ENCODE data around the gene OSTC.
A peak's percentile ranks its signal among the peaks of the same experiment; 100 is the strongest.

Gene OSTC

DNA sequence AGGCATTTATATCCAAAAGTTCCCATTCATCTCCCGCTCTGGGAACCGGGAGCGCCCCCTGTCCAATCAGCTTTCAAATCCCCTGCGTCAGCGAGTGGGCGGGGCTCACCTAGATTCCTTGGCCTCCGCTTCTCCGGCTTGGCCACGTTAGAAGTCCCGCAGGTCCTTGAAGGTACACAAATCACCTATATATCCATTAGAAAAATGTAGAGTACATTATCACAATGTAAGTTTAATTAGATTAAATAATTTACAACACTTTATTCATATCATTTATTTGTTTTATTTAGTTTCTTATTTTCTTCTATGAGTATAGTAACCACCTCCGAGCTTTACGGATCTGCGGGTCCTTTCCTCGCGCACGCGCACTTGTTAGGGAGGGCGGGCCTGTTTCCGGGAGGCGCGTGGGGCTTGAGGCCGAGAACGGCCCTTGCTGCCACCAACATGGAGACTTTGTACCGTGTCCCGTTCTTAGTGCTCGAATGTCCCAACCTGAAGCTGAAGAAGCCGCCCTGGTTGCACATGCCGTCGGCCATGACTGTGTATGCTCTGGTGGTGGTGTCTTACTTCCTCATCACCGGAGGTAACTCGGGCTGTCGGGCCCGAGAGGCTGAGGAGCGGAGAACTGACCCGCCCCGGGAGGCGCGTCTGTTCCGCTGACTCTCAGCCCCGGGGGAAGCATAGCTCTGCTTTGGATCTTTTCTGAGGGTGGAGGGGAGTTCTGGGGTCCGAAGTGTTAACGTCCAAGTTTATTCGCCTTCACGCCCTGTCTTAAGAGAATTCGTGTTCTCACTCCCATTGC is at the start of gene OSTC:
Gene OSTC, plus strand, starts transcription at position 388 of the 802 bp plus-strand sequence. Its CDS starts 57 bp downstream, at position 445.
- peak; percentile 90 for DNase-seq (ENCODE audit: low read depth)

DNA sequence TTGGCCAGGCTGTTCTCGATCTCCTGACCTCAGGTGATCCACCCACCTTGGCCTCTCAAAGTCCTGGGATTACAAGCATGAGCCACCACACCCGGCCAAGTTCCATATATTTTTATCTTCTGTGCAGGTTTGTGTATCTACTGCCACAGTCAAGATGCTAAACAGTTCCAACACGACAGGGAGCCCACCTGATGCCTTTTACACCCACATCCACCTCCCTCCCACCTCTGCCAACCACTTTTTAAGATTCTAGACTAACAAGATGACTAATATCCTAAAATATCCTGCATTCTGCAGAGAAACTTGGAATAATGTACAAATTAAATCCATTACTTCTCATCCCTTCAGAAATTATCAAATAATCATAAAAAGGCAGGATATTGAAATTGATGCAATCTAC is 49.3 kb upstream of the OSTC start:
- DNase-seq (ENCODE audit: low read depth) = no peak

DNA sequence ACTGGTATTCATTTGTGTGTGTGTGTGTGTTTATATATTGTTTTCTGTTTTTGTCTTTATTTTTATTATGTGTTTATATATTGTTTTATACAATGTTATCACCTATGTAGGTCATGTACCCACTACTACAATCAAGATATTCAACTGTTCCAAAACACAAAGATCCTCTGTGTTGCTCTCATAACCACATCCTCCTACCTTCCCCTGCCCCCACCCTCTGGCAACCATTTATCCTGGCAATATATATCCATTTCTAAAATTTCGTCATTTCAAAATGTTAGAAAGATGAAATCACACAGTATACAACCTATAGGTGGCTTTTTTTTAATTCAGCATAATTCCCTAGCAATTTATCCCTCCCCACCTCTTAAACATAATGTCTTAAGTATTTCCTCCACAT is 48.9 kb upstream of the OSTC start:
- no peak for DNase-seq (ENCODE audit: low read depth)

DNA sequence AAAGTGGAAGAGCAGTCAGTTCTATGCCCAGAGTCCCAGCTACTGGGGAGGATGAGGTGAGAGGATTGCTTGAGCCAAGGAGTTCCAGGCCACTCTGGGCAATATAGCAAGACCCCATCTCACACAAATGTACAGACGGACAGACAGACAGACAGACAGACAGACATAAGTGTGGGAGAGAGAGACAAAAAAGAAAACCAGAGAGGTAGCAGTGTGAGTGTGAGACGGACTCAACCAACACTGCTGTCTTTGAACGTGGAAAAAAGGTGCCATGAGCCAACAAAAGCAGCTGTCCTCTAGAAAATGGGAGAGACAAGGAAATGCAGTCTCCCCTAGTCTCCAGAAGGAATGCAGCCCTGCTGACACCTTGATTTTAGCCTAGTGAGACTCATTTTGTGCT is 48.2 kb upstream of the OSTC start:
- DNase-seq (ENCODE audit: low read depth) = no peak

DNA sequence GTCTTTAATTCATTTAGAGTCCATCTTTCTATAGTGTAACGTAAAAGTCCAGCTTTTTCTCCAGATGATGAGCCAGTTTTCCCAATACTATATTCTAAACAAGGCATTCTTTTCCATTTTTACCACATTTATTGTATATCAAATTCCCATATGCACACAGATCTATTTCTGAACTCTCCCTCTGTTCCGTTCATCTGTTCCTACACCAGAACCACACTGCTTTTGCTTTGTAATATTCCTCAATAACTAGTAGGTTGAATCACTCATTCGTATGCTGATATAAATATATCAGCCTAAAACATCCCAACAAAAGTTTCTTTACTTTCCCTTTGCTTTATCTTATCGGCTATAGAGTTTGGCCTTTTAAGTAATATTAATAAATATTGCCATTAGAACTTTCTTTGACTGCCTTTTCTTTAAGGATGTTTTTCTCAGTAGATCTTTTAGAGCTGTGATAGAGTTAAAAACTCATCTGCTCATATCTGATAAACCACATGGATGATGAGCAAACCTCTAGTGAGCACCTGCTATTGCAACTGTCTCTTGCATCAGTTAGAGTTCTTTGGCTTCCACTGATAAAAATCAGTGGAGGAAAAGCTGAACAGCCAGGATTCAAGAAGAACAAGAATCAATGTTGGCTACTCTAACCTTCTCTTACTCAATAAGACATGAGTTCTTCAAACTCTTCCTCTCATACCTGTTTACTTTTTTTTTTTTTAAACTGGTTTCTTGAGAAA is 43.2 kb upstream of the OSTC start:
- DNase-seq (ENCODE audit: low read depth) = no peak

DNA sequence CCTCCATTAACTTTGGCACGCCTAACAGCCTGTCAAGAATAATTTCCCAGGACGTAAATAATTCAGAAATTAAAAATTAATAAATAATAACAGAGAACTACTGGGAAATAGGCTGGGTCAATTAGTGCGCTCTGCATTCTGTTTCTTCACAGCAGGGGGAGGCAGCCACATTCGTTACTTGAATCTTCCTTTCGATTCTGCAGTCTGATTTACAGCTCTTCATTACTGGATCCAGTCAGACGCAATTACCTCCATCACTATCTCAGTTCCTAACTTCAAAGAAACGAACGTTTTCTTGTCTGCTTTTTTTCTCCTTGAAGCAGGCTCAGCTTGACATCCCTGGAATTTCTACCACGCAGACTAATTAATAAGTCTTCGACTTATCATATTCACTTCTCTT is 39.0 kb upstream of the OSTC start:
- DNase-seq (ENCODE audit: low read depth) = no peak

DNA sequence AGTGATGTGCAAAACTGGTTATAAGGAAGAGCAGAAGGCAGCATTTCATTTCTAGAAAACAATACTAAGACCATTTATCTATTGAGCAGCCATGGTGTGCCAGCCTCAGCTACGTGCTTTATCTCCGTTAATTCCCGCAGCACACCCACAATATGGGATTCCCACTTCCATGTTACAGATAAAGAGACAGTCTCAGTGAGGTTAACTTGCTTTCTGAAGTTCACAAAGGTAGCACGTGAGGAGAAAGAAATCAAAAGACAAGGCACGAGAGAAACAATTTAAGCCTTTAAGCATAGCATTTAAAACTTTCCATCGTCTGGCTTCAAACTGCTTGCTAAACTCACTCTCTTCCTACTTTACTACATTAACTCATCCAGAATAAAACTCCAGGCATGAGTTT is 38.0 kb upstream of the OSTC start:
- no peak for DNase-seq (ENCODE audit: low read depth)

DNA sequence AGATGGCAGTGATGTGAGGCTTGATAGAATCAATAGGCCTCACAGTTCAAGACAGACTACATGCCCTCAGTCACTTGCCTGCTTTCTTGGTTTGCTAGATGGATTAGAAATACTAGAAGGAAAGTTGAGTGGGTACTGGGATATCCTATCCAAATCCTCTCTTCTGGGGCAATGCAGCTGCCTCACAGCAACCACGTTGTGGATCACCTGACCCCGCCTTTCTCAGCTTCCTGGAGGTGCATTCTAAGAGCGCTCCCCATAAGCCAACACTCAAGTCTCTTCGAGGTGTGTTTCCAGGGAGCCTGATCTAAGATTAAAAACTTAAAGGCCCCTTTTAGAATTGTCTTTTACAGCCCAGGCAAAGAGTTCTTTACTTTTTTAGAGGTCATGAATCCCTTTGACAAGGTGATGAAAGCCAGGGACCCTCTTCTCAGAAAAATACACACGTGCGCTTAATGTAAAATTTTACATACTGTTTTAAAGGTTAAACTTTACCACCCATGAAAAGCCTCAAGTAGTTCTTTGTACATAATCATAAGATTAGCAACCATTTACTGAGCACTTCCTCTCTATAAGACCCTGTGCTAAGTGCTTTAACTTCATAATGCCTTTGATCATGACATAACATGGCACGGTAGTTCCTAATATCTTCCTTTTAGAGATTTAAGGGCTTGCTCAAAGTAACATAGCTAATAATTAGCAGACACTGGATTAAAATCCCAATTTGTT is 30.9 kb upstream of the OSTC start:
- no peak for DNase-seq (ENCODE audit: low read depth)

DNA sequence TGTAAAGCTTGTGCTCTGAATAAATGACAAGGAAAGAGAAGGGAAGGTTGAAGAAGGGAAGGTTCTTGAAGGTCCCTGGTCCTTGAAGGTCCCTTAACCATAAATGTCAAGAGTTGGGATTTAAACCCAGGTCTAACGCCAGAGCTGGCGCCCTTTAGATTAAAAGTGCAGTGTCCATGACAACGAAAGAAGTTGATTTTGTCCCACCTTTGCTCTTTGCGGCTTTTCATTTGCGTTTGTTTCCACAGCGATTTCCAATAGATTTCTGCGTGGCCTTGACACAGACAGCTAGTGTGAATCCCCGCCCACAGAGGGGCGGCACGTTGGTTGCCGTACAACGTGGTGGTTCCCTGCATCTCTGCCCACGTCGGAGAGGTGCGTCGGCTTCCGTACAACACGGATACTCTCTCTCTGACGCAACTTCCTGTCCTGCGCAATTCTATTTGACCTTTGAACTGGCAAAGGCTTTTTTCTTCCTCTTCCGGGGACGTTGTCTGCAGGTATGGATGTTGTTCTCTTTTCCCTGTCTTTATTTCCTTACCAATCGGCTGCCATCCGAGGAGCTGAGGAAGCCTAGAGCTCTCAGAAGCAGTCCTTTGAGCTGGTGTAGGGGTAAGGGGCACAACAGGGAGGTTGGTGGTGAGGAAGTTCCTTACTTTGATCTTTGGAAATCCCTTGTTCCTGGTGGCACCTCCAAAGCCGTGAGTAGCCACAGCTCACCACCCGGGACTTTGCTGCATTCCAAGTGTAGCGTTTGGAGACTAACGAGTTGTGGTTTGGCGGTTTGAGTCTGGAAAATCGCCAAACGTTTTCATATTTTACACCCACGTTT is 30.1 kb upstream of the OSTC start, which contains the start of gene RPL34:
Gene RPL34, plus strand, starts transcription at position 476 of the 832 bp plus-strand sequence. CDS start 1,384 bp downstream, outside the sequence.
- peak; percentile 96 for DNase-seq (ENCODE audit: low read depth)

DNA sequence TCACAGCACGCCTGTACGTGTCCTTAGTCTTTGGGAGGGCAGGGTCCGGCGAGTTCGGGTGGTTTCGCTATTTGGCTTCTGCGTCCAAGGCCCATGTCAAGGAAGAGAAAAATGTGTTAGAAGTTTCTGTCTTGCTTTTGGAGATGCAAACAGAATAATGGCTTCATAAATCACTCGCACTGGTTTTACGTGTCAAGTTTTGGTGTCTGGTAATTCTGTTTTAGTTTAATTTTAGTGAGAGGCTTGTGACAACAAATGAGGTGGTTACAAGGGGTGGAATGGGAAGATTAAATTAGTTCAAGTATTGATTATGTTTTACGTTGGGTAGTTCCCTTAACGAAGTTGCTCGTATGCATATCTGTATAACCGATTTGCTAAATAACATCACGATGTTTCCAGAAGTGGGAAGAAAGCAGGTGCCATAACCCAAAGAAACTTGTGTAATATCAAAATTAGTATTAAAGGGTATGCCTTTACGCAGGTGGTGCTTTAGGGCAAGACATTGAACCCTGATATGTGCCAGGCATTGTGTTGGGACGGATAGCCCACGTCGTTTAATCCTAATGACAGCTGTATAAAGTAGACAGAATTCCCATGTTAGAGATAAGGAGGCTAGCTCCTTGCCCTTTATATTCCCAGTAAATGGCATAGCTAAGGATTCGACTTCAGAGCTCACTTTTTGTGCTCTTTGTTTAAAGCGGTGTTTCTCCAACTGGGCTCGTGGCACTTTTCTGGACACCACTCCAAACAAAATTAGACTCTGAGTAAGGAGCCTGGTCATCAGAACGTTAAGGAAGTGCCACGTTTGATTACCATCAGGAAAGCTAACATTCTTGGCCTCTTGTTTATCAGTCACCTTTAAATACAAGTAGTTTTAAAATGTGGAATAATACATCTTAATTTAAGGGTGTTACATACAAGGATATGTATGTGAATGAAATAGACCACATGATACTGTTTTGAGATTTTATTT is 29.2 kb upstream of the OSTC start:
- no peak for DNase-seq (ENCODE audit: low read depth)

DNA sequence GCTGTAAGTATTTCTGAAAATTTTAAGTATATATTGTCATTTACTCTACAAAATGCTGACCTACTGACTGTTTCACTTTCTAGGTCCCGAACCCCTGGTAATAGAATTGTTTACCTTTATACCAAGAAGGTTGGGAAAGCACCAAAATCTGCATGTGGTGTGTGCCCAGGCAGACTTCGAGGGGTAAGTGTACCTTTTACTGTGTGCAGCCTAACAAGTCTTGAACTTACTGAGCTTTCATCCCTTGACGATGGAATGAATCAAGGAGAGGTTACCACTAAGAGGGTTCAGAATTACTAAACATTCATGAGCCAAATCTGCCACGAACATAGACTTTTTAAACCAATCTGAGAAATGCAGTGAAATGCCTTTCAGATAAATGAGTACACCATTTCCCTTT is 28.4 kb upstream of the OSTC start:
- DNase-seq (ENCODE audit: low read depth) = no peak

DNA sequence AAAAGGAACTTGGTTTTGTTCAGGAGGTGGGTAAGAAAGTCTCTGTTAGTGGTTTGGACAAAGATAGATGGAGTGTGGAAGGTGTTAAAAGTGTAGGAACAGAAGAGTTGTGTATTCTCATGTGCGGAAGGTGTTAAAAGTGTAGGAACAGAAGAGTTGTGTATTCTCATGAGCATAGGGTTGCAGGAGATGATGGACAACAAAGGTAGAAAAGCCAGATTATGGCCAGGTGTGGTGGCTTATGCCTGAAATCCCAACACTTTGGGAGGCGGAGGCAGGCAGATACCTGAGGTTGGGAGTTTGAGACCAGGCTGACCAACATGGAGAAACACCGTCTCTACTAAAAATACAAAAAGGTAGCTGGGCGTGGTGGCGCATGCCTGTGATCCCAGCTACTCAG is 27.6 kb upstream of the OSTC start:
- no peak for DNase-seq (ENCODE audit: low read depth)

DNA sequence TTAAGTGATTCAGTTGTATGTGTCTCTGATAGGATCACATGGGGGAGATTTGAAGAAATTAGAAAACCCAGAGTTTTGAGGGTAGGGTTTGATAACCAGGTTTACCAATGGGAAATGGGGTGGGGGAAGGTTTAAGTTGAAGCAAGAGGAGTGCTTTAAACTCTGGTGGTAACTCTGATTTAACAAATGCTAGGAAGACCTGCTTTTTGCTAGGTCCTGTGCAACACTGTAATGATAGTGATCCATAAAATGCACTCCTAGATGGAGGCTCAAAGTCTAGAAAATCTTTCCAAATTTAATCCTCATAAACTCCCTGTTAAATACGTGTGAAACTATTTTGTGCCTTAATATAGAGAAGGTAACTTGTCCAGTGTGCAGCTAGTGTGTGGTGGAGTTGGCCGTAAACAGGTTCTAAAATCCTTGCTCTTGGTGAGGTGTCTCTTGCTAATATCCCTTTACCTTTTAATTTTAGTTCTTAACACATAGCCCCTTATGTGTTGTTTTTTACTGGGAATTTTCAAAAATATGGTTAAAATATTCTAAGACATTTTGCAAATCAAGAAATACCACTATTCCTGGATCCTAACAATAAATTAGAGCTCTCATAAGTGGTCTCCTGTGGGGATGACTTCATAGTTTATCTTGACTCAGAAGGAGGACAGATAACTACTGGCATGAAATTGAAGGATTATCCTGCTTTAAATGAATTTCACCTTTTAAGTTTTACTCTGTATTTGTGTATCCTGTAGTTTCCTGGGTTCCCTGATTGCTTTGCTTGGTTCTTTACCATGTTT is 25.9 kb upstream of the OSTC start:
- DNase-seq (ENCODE audit: low read depth) = no peak

DNA sequence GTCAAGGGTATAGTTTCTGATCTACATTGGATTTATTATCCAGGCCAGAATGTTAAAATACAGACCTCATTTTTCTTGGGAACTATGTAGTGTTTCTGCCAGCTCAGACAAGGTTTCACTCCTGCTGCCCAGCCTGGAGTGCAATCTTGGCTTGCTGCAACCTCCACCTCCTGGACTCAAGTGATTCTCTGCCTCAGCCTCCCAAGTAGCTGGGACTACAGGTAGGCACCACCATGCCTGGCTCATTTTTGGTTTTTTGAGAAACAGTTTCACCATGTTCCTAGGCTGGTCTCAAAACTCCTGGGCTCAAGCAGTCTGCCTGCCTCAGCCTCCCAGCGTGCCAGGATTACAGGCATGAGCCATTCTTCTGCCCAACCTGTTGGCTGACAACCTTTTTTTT is 24.3 kb upstream of the OSTC start:
- DNase-seq (ENCODE audit: low read depth) = no peak

DNA sequence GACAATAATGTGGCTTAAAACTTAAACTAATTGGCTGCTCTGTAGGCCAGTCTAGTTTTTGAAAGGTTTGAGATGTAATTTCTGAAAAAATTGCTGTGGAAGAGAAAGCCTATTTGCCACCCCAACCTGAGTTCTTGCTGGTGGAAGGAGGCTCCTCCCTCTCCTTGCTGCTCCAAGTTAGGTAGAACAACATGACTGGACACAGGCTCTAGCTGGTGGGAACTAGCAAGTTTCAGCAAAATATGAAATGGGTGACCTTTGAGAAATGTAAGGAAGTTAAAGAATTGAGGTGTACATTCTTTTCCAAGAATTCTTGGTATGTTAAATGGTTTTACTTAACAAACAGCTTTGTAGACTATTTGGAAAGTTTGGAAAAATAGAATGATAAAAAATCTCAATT is 22.0 kb upstream of the OSTC start:
- no peak for DNase-seq (ENCODE audit: low read depth)

DNA sequence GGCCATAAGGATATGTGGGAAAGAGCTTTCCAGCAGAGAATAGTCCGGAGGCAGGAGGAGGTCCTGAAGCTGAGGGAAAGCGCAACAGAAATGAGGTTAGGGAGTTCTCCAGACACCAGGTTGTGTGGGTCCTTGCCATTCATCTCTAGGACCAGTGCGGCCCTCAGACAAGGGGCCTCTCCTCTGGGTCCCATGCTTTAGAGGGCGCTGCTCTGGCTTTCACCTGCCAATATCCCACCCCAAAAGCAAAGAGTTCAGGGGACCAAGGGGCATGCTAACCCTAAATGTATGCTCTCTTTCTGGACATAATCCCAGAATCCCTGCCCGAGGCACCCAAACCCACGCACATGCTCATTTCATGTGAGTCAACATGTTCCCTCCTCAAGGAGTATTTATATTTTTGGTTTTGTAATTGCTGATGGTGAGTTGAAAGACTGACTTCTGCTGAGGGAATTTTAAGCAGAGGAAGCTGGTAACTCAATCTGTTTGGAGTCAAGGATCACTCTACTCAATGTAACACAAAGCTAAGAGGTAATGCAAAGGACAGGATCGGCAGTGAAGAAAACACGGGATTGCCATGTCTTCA is 15.2 kb upstream of the OSTC start:
- no peak for DNase-seq (ENCODE audit: low read depth)

DNA sequence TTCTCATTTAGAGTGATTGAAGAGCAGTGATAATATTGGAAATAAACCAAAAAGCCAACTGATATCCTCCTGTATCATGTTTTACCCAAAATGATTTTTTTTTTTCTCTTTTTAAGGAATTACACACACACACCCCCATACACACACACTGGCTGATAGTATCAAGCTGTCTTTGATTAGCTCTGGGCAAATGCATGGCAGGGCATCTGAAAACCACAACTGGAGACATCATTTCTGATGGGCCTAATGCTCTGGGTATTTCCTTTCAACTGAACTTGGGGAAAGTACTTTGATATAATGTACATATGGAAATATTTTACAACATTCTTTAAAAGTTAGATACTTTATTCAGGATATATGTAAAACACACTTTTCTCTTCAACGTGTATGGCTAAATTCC is 14.2 kb upstream of the OSTC start:
- no peak for DNase-seq (ENCODE audit: low read depth)

DNA sequence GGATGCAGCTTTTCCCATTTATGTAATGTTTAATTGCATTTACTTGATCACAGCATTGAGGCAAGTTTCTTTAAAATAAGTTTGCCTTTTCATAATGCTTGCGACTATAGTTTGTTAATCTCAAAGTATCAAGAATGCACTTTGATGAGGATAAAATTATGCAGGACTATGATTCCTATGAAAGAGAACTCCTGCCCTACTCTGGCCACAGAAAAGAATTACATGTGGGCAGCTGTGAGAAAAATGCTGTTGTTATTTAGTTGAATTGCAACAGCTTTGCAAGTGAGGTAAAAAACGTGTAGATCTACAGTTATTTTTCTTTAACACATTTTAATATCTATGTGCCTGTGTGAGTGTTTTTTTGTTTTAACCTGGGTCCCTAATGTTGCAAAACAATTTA is 12.5 kb upstream of the OSTC start:
- DNase-seq (ENCODE audit: low read depth) = no peak

DNA sequence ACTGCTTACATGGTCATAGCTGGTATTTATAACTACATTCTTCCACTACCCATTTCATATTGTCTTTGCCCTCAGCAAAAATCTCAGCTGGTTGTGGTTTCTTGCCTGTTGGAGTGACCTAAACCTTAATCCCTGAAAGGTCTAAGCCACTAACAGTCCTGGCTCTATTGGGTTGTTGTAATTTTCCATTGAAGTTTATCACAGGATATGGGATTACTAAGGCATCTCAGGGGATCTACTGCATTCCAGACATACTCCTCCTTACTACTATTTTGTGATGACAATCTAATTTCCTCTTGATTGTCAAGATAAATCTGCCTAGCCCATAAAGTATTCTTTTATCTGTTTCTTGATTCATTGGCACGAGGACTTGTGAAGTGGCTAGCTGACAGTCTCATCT is 6.2 kb upstream of the OSTC start:
- DNase-seq (ENCODE audit: low read depth) = peak; percentile 34
